Nephron (organoid): ENCODE data around the gene FSCN2.
A peak's percentile ranks its signal among the peaks of the same experiment; 100 is the strongest.

ENCODE experiments used
- H3K27ac Mint-ChIP-seq, 3 experiments: 2 replicates each; pipeline ENCODE4 v1.8.0; 2020; ENCODE audit warnings: mixed read lengths in 3 of 3, mild to moderate bottlenecking in 2 of 3, moderate library complexity in 1 of 3
- H3K27me3 Mint-ChIP-seq: 2 replicates; pipeline ENCODE4 v1.8.0; 2021; ENCODE audit warnings: low read depth, mild to moderate bottlenecking, moderate library complexity, mixed read lengths
- H3K36me3 Mint-ChIP-seq: 2 replicates; pipeline ENCODE4 v1.8.0; 2020; ENCODE audit warnings: low read depth, mixed read lengths
- H3K4me1 Mint-ChIP-seq: 2 replicates; pipeline ENCODE4 v1.8.0; 2020; ENCODE audit warnings: mixed read lengths
- H3K4me3 Mint-ChIP-seq, 3 experiments: 2 replicates each; pipeline ENCODE4 v1.8.0; 2020; ENCODE audit warnings: mild to moderate bottlenecking in 3 of 3, mixed read lengths in 3 of 3, moderate library complexity in 2 of 3
- H3K9me3 Mint-ChIP-seq: 2 replicates; pipeline ENCODE4 v1.8.0; 2020; ENCODE audit warnings: mixed read lengths
- TF ChIP-seq, protein P1 (sequence below), 3 experiments: fragments of 200-600 bp; sonication (generic); IDR thresholded peaks; one replicate each; pipeline ENCODE4 v1.5.0; 2021; ENCODE audit warnings: antibody characterized with exemption in 3 of 3; ENCODE audit not compliant: unreplicated experiment in 3 of 3

Gene FSCN2, protein sequence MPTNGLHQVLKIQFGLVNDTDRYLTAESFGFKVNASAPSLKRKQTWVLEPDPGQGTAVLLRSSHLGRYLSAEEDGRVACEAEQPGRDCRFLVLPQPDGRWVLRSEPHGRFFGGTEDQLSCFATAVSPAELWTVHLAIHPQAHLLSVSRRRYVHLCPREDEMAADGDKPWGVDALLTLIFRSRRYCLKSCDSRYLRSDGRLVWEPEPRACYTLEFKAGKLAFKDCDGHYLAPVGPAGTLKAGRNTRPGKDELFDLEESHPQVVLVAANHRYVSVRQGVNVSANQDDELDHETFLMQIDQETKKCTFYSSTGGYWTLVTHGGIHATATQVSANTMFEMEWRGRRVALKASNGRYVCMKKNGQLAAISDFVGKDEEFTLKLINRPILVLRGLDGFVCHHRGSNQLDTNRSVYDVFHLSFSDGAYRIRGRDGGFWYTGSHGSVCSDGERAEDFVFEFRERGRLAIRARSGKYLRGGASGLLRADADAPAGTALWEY

DNA sequence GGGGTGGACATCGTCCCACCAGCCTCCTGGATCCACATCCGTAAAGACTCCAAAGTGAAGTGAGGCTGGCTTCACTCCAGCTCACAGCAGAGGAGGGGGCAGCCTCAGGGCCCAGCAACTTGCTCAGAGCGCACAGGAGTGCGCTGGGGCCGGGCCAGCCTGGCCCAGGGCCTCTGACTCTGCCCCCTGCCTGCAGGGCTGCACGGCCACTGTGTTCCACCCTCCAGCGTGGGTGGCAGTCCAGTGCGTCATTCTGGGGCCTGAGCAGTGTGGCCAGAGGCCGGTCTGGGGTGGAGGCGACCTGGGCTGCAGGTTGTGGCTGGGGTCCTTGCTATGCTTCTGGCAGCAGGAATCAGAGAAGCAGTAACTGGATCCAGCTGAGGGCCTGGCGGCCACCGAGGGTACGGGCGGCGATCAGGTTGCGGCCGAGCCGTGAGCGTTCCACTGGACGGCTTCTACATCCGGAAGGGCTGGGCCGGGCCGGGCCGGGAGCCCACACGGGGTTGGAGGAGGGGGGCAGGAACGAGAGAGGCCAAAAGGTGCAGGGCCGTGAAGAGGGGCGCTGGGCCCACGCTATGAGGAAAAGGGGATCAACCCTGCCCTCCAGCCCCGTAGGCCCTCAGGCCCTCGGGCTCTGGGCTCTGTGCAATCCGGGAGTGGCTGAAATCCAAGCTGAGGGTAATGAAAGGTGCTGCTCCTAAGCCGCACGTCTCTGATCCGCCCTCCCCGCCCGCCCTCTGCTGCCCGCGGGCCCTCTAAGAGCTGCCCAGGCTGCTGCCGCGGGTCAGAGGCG, at the start of gene FSCN2:
Gene FSCN2, plus strand, starts transcription at position 787 of the 793 bp plus-strand sequence. CDS start 155 bp downstream, outside the sequence.
- Mint-ChIP-seq H3K9me3 (no peaks in the 10 kb centered on the region), H3K4me3 (no peak within 1 kb of the TSS)

DNA sequence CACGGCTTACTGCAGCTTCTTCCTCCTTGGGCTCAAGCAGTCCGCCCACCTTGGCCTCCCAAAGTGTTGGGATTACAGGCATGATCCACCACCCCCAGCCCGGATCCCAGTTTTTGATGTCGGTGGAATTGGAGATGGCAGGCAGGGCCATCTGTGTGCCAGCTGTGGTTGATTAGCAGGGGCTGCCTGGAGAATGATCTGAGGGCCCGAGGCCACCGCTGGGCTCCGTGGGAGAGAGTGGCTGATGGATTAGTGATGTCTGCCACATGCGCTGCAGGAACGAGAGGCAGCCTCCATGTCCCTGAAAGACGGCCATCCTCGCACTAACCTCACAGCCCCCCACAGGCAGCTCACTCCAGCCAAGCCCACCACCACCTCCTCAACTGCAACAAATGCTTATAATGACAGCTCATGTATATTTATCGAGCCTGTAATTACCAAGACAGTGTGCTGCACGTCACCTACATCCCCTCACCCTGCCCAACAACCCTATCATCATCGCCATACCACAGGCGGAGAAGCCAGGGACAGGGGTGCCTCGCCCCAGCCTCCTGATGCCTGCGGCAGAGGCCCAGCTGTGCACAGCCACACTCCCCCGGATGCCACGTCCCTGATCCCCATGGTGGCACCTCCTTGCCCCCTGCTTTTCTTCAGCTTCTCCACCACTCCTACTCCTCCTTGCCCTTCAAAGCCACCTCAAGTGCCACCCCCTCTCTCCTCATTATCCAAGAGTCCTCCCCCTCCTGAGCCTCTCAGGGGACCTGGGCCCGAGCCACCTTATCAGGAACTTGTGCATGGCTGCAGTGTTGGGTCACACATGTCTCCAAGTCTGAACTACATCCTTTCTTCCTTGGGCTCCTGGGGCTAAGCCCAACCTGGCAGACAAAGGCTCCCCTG, 48.8 kb upstream of the FSCN2 start:
- Mint-ChIP-seq H3K36me3 (no peaks in the 10 kb centered on the region), H3K27me3 (peaks cover 13% of the 10 kb centered on the region), H3K9me3 (no peaks in the 10 kb centered on the region), H3K4me1 (peaks cover 35% of the 10 kb centered on the region), H3K27ac (peak overlapping the region in 2 of 3 experiments; percentile 45 to 48), H3K4me3 (peak overlapping the region; percentile 24 to 61 (median 45))
- TF ChIP-seq, protein P1, sequence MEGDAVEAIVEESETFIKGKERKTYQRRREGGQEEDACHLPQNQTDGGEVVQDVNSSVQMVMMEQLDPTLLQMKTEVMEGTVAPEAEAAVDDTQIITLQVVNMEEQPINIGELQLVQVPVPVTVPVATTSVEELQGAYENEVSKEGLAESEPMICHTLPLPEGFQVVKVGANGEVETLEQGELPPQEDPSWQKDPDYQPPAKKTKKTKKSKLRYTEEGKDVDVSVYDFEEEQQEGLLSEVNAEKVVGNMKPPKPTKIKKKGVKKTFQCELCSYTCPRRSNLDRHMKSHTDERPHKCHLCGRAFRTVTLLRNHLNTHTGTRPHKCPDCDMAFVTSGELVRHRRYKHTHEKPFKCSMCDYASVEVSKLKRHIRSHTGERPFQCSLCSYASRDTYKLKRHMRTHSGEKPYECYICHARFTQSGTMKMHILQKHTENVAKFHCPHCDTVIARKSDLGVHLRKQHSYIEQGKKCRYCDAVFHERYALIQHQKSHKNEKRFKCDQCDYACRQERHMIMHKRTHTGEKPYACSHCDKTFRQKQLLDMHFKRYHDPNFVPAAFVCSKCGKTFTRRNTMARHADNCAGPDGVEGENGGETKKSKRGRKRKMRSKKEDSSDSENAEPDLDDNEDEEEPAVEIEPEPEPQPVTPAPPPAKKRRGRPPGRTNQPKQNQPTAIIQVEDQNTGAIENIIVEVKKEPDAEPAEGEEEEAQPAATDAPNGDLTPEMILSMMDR (IDR thresholded peaks at IDR 0.05; ENCODE audit: unreplicated experiment in 3 of 3), result no peak

More for the DNA sequence above, at the start of gene FSCN2:
- peaks cover 8% of the 10 kb centered on the region for H3K27me3 Mint-ChIP-seq
- H3K4me1 Mint-ChIP-seq, result peaks cover 7% of the 10 kb centered on the region
- TF ChIP-seq, protein P1 (IDR thresholded peaks at IDR 0.05; ENCODE audit: unreplicated experiment in 3 of 3), result no peak
- no peak within 1 kb of the TSS for H3K27ac Mint-ChIP-seq
- no peaks in the 10 kb centered on the region for H3K36me3 Mint-ChIP-seq

DNA sequence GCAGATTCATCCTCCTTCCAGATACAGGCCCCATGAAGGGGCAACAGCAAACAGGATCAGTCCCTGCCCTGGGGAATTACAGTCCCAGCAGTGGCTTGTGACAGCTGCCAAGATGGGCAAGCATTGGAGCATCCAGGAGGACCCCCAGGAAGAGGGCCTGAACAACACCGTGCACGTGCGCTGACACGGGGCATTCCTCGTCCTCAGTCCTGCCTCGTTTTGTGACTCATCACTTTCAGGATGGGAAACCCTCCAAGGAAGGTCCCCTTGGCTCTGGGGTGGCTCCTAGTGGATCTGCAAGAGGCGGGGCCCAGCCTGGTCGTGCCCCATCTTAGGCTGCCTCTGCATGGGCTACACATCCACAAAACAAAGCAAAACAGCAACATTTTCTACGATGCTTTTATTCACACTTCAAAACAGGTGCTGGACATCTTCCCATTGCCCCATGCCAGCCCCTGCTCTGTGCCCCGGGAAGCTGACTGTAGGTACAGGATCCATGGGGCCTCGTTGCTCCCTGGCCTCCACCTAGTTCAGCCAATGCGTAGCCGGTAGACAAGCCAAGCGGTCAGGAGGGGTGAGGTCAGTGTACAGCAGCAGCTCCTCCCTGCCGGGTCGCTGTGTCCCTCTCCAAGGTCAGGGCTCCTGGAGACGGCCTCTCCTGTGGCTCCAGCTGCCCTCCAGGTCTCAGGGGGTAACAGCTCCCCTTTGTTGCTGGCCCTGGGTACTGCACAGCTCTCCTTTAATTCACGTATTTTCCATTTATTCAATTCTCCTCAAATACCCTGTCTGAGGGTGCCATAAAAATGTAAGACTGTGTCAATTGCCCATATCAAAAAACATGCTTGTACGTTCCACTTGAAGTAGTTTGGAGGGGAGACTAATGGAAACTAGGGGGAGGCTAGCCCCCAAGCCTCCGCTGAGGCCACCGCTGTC, 47.8 kb upstream of the FSCN2 start:
- Mint-ChIP-seq H3K27me3 (peaks cover 10% of the 10 kb centered on the region), H3K27ac (peak overlapping the region in 2 of 3 experiments; percentile 31 to 63), H3K4me3 (peak overlapping the region; percentile 37 to 71 (median 50)), H3K9me3 (no peaks in the 10 kb centered on the region), H3K36me3 (no peaks in the 10 kb centered on the region), H3K4me1 (peaks cover 35% of the 10 kb centered on the region)
- TF ChIP-seq, protein P1 (IDR thresholded peaks at IDR 0.05; ENCODE audit: unreplicated experiment in 3 of 3), result no peak

DNA sequence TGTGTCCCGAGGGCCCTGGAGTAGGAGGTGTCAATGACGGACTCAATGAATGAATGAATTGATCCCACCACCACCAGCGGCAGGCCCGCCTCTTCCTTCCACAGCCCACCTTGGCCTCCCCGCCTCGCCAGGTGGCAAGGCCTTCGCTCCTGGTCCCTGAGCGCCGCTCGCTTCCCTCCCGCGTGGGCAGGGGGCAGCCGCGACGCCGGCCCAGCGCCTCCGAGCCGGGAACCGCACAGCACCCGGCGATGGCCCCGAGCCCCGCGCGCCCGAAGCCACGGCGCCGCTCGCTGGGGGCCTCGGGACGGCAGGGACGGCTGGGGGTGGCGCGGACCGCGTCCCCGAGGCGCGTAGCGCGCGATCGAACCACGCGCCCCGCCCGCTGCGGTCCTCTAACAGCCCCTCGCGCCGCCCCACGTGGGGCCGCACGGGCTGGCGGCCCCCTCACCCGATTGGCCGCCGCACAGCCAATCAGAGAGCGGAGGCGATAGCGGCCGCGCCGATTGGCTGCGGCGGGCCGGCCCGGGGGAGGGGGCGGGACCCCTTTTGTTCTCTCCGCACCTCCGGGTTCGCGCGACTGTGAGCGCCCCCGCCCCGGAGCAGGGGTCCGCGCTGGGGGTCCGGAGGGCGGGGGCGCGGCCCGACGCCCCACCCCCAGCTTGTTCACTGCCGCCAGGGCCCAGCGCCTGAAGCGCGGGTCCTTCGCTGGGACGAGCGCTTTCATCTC, 46.9 kb upstream of the FSCN2 start:
- Mint-ChIP-seq H3K9me3 (no peaks in the 10 kb centered on the region), H3K27me3 (peaks cover 10% of the 10 kb centered on the region), H3K4me1 (peaks cover 38% of the 10 kb centered on the region), H3K36me3 (no peaks in the 10 kb centered on the region), H3K4me3 (peak overlapping the region; percentile 77 to 84 (median 81)), H3K27ac (peak overlapping the region in 2 of 3 experiments; percentile 59 to 63)
- TF ChIP-seq, protein P1 (IDR thresholded peaks at IDR 0.05; ENCODE audit: unreplicated experiment in 3 of 3), result no peak
